ENCODE measurements around the gene NSUN6. TPM values are rescaled to one million over a fixed set of nuclear protein-coding genes. Genes with fewer than 3 reads are reported as not detected.

Gene NSUN6
- total RNA-seq, 4 donors from 2014 or later, result 8.6 to 69.3 (median 15.4) TPM

DNA sequence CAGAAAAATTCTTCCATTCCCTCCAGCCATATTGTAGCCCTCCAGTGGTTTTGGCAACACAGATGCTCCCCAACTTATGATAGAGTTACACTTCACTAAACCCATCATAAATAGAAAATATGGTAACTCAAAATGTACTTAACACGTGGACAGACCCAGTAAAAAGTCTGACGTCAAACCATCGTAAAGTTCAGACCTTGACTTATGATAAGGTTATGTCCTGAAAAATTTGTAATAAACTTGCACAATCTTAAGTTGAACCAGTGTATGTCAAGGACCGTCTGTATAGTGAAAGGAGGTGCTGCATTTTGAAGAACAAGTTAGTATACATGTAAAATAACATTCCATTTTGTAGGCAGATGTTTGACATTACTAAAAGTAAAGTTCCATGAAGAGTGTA, 142.8 kb downstream of the NSUN6 start:
- 54 to 61% methylated on average over 4 of the region's 4 CpGs for WGBS, 2 donors (ENCODE audit: low coverage in 1 of 2)
- intact Hi-C loops (cut with DNase I; ENCODE audit: low total_unique reads), result no loop called here

GRCh38 chr10:18505456-18506118, 145.8 kb downstream of the NSUN6 start:
- DNase-seq, result no peak
- TF ChIP-seq POLR2AphosphoS5 (IDR thresholded peaks at IDR 0.05) (no peak), CTCF (IDR thresholded peaks at IDR 0.05) (no peak), POLR2A (IDR thresholded peaks at IDR 0.05) (no peak), EP300 (IDR thresholded peaks at IDR 0.05; ENCODE audit: low read depth) (no peak)
- no peak overlapping the region for H3K27ac ChIP-seq
- no peaks in the 10 kb centered on the region for H3K9me3 ChIP-seq
- H3K4me1 ChIP-seq, result peaks cover 0 to 3% (median 0%) of the 10 kb centered on the region in 4 donors
- H3K36me3 ChIP-seq, result peaks cover 0 to 6% (median 0%) of the 10 kb centered on the region in 4 donors
- H3K27me3 ChIP-seq, result no peaks in the 10 kb centered on the region
- 78 to 80% methylated on average over 11 of the region's 11 CpGs for WGBS, 2 donors (ENCODE audit: low coverage in 1 of 2)
- in situ Hi-C loops (cut with MboI; ENCODE audit: low pct_ligation_motif_present in 1 of 4, low pct_unique_long_range_greater_than_20kb in 1 of 4, low sequenced_read_pairs in 3 of 4) (loop anchor here in 1 of 4 donors (25.0 kb wide), 1 partner anchor 107 kb away; no protein-coding TSS in a partner anchor), intact Hi-C loops (cut with DNase I; ENCODE audit: low total_unique reads) (no loop called here)
- H3K4me3 ChIP-seq, result no peak overlapping the region

More for the DNA sequence above, 142.8 kb downstream of the NSUN6 start:
- no peak for DNase-seq
- TF ChIP-seq EP300 (IDR thresholded peaks at IDR 0.05; ENCODE audit: low read depth) (no peak), POLR2AphosphoS5 (IDR thresholded peaks at IDR 0.05) (no peak), POLR2A (IDR thresholded peaks at IDR 0.05) (no peak), CTCF (IDR thresholded peaks at IDR 0.05) (no peak)
- H3K4me3 ChIP-seq, result no peak overlapping the region
- no peak overlapping the region for H3K27ac ChIP-seq
- in situ Hi-C loops (cut with MboI; ENCODE audit: low pct_ligation_motif_present in 1 of 4, low pct_unique_long_range_greater_than_20kb in 1 of 4, low sequenced_read_pairs in 3 of 4), result loop anchor here in 1 of 4 donors (25.0 kb wide), 1 partner anchor 104 kb away; no protein-coding TSS in a partner anchor
- no peaks in the 10 kb centered on the region for H3K9me3 ChIP-seq
- H3K36me3 ChIP-seq, result peaks cover 0 to 6% (median 0%) of the 10 kb centered on the region in 4 donors
- peaks cover 0 to 3% (median 0%) of the 10 kb centered on the region in 4 donors for H3K4me1 ChIP-seq
- H3K27me3 ChIP-seq, result no peaks in the 10 kb centered on the region

- intact Hi-C loops (cut with DNase I; ENCODE audit: low total_unique reads) (no loop called here), in situ Hi-C loops (cut with MboI; ENCODE audit: low pct_ligation_motif_present in 1 of 4, low pct_unique_long_range_greater_than_20kb in 1 of 4, low sequenced_read_pairs in 3 of 4) (loop anchor here in 1 of 4 donors (25.0 kb wide), 1 partner anchor 108 kb away; no protein-coding TSS in a partner anchor)
- TF ChIP-seq CTCF (IDR thresholded peaks at IDR 0.05) (no peak), POLR2AphosphoS5 (IDR thresholded peaks at IDR 0.05) (no peak), POLR2A (IDR thresholded peaks at IDR 0.05) (no peak), EP300 (IDR thresholded peaks at IDR 0.05; ENCODE audit: low read depth) (no peak)
- DNase-seq, result no peak
- WGBS, 2 donors (ENCODE audit: low coverage in 1 of 2), result 86 to 94% methylated on average over 4 to 5 of the region's 5 CpGs
- H3K36me3 ChIP-seq, result peaks cover 0 to 6% (median 0%) of the 10 kb centered on the region in 4 donors
- no peaks in the 10 kb centered on the region for H3K27me3 ChIP-seq
- no peaks in the 10 kb centered on the region for H3K9me3 ChIP-seq
- H3K27ac ChIP-seq, result no peak overlapping the region
- H3K4me3 ChIP-seq, result no peak overlapping the region
- peaks cover 0 to 3% (median 0%) of the 10 kb centered on the region in 4 donors for H3K4me1 ChIP-seq
These were observed 147.2 kb downstream of the NSUN6 start for GRCh38 chr10:18504161-18504560.

DNA sequence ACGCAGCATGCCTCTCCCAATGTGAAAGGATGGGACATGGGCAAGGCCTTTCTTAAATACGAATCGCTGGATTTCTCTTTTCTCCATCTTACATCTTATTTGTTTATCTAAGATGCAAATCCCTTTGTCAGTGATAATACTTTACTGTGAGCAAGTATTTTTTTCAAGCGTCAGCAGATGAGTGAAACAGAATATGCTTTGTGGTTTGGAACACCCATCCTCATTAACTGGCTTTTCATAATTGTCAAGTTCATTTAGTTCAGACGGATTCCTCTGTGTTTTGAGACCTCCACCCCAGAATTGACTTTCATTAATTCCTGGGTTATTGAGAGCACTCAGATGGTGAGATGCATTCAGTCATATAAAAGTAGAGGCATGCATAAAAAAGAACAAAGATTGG, 149.8 kb downstream of the NSUN6 start:
- no peaks in the 10 kb centered on the region for H3K27me3 ChIP-seq
- H3K4me3 ChIP-seq, result no peak overlapping the region
- intact Hi-C loops (cut with DNase I; ENCODE audit: low total_unique reads) (no loop called here), in situ Hi-C loops (cut with MboI; ENCODE audit: low pct_ligation_motif_present in 1 of 4, low pct_unique_long_range_greater_than_20kb in 1 of 4, low sequenced_read_pairs in 3 of 4) (loop anchor here in 1 of 4 donors (25.0 kb wide), 1 partner anchor 111 kb away; no protein-coding TSS in a partner anchor)
- no peak overlapping the region for H3K27ac ChIP-seq
- no peak for TF ChIP-seq CTCF (IDR thresholded peaks at IDR 0.05)
- no peak for TF ChIP-seq POLR2A (IDR thresholded peaks at IDR 0.05)
- no peak for TF ChIP-seq EP300 (IDR thresholded peaks at IDR 0.05; ENCODE audit: low read depth)
- no peak for TF ChIP-seq POLR2AphosphoS5 (IDR thresholded peaks at IDR 0.05)
- DNase-seq, result no peak
- H3K9me3 ChIP-seq, result no peaks in the 10 kb centered on the region
- peaks cover 0 to under 1% (median 0%) of the 10 kb centered on the region in 4 donors for H3K36me3 ChIP-seq
- WGBS, 2 donors (ENCODE audit: low coverage in 1 of 2), result 70 to 87% methylated on average over 5 of the region's 5 CpGs
- peaks cover 0 to 3% (median 0%) of the 10 kb centered on the region in 4 donors for H3K4me1 ChIP-seq

Measured in transverse colon (tissue), 4 donors.